HepG2 (cell line): ENCODE results near the gene TSGA10IP. TPM values are rescaled to one million over a fixed set of nuclear protein-coding genes. Genes with fewer than 3 reads are reported as not detected.

Experiments used
- ATAC-seq: fragments of 200-7000 bp; cut with Tn5 transposase; 3 replicates; pipeline ENCODE4 v1.9.1; 2020; ENCODE audit warnings: mild to moderate bottlenecking, moderate library complexity
- BruUV-seq: library from RNA; stranded (reverse); fragments of 400-500 nt; replicated peaks from 2 replicates; lab custom pipeline; 2021; lab: Mats Ljungman, UMichigan
- CTCF ChIA-PET: fragments of 300-600 bp; formaldehyde crosslinking; extraction: SDS; loops from one replicate; lab custom pipeline; 2021; ENCODE audit warnings: low total read pairs, inconsistent platforms, low intra/inter-chr PET ratio; lab: Yijun Ruan, JAX
- POLR2A ChIA-PET: fragments of 350-600 bp; sonication (Branson Sonifier 250); formaldehyde crosslinking; loops from one replicate; lab custom pipeline; 2020; ENCODE audit warnings: antibody characterized with exemption, inconsistent platforms; lab: Yijun Ruan, JAX
- DNase-seq: peaks from one replicate; pipeline ENCODE4 v3.0.0-alpha.2; 2015; ENCODE audit warnings: low spot score
- FAIRE-seq: peaks from 3 replicates; lab custom pipeline; 2011; peaks lifted over from hg19 to GRCh38; lab: Jason Lieb, UNC
- H2AFZ ChIP-seq: one replicate; pipeline ENCODE4 v1.6.1; 2011; ENCODE audit warnings: low read length, inconsistent platforms
- H3K27ac ChIP-seq: fragments of 300-600 bp; 3 replicates; pipeline ENCODE4 v1.8.0; 2011; ENCODE audit warnings: mixed run types, mild to moderate bottlenecking, mixed read lengths, low read length, inconsistent platforms; ENCODE audit not compliant: insufficient read depth; ENCODE audit errors: extremely low read length
- H3K27me3 ChIP-seq, 2 experiments: fragments of 200-600 bp in 1 of 2; 2 replicates in 1 of 2; 3 replicates in 1 of 2; pipeline versions ENCODE4 v1.6.0 to v1.8.0; 2011; ENCODE audit warnings: low read length in 2 of 2, mild to moderate bottlenecking in 2 of 2, moderate library complexity in 2 of 2, inconsistent platforms in 1 of 2; ENCODE audit not compliant: insufficient read depth in 2 of 2, control insufficient read depth in 1 of 2
- H3K36me3 ChIP-seq, 2 experiments: fragments of 200-600 bp in 1 of 2; replicated peaks in 1 of 2; 2 replicates in 1 of 2; 3 replicates in 1 of 2; pipeline versions ENCODE4 v1.5.1 to v1.8.0; 2011; ENCODE audit warnings: low read length in 2 of 2, inconsistent platforms in 1 of 2; ENCODE audit not compliant: insufficient read depth in 2 of 2, control insufficient read depth in 1 of 2
- H3K4me1 ChIP-seq: 2 replicates; pipeline ENCODE4 v1.5.1; 2012; ENCODE audit warnings: low read length, inconsistent platforms; ENCODE audit not compliant: insufficient read depth
- H3K4me2 ChIP-seq: 2 replicates; pipeline ENCODE4 v1.6.0; 2011; ENCODE audit warnings: low read depth, low read length, inconsistent platforms
- H3K4me3 ChIP-seq, 3 experiments: fragments of 200-600 bp in 1 of 3; sonication (generic), shearing (Covaris generic) in 1 of 3; replicated peaks in 1 of 3; 2 replicates each; pipeline ENCODE4 v1.5.1; 2011 to 2016; ENCODE audit warnings: low read length in 3 of 3, inconsistent platforms in 2 of 3, low read depth in 2 of 3, mild to moderate bottlenecking in 2 of 3, control low read depth in 1 of 3, mixed read lengths in 1 of 3; ENCODE audit not compliant: insufficient read depth in 1 of 3
- H3K79me2 ChIP-seq: one replicate; pipeline ENCODE4 v1.6.1; 2011; ENCODE audit warnings: low read length, inconsistent platforms; ENCODE audit not compliant: insufficient read depth
- H3K9ac ChIP-seq: 2 replicates; pipeline ENCODE4 v1.6.0; 2011; ENCODE audit warnings: mild to moderate bottlenecking, low read depth, low read length, inconsistent platforms; ENCODE audit not compliant: insufficient read depth
- H3K9me3 ChIP-seq: 2 replicates; pipeline ENCODE4 v1.5.1; 2012; ENCODE audit warnings: mild to moderate bottlenecking, low read length
- H4K20me1 ChIP-seq: 2 replicates; pipeline ENCODE4 v1.6.0; 2011; ENCODE audit warnings: inconsistent platforms, mild to moderate bottlenecking, low read length, moderate library complexity; ENCODE audit not compliant: insufficient read depth
- CREB3 ChIP-seq: sonication (generic); formaldehyde crosslinking; IDR thresholded peaks from 2 replicates; pipeline ENCODE4 v1.5.0; 2020; ENCODE audit warnings: missing genetic modification reagents
- FUBP1 ChIP-seq: sonication (generic); formaldehyde crosslinking; IDR thresholded peaks from 2 replicates; pipeline ENCODE4 v1.5.1; 2020; ENCODE audit warnings: missing genetic modification reagents, mild to moderate bottlenecking, borderline replicate concordance
- GATAD1 ChIP-seq: IDR thresholded peaks from 2 replicates; pipeline ENCODE4 v1.6.1; 2016; ENCODE audit warnings: missing genetic modification reagents, missing compliant biosample characterization
- GLMP ChIP-seq: sonication (generic); formaldehyde crosslinking; IDR thresholded peaks from 2 replicates; pipeline ENCODE4 v1.9.0; 2021; ENCODE audit warnings: missing genetic modification reagents, mild to moderate bottlenecking, borderline replicate concordance
- IKZF1 ChIP-seq: fragments of 450-650 bp; IDR thresholded peaks from 2 replicates; pipeline ENCODE4 v1.7.1; 2016
- MYC ChIP-seq: sonication (generic); formaldehyde crosslinking; IDR thresholded peaks from 2 replicates; pipeline ENCODE4 v1.9.0; 2021; ENCODE audit warnings: missing genetic modification reagents, borderline replicate concordance
- NFYC ChIP-seq: IDR thresholded peaks from 2 replicates; pipeline ENCODE4 v1.6.1; 2016; ENCODE audit warnings: missing genetic modification reagents, missing compliant biosample characterization
- PHF5A ChIP-seq: IDR thresholded peaks from one replicate; pipeline ENCODE4 v1.6.1; 2018; ENCODE audit warnings: low read depth, missing genetic modification reagents; ENCODE audit not compliant: unreplicated experiment
- ZNF136 ChIP-seq: sonication (generic); formaldehyde crosslinking; IDR thresholded peaks from 2 replicates; pipeline ENCODE4 v1.8.1; 2022; ENCODE audit warnings: low read depth, mild to moderate bottlenecking, moderate library complexity, missing genetic modification reagents
- ZNF414 ChIP-seq: sonication (generic); formaldehyde crosslinking; IDR thresholded peaks from 2 replicates; pipeline ENCODE4 v1.5.0; 2020; ENCODE audit warnings: missing genetic modification reagents
- ZNF644 ChIP-seq: IDR thresholded peaks from 2 replicates; pipeline ENCODE4 v1.6.1; 2016; ENCODE audit warnings: low read depth
- ZNF83 ChIP-seq: sonication (generic); formaldehyde crosslinking; IDR thresholded peaks from 2 replicates; pipeline ENCODE4 v1.4.0; 2020; ENCODE audit warnings: missing genetic modification reagents, mild to moderate bottlenecking, borderline replicate concordance
- ZNF891 ChIP-seq: sonication (generic); formaldehyde crosslinking; IDR thresholded peaks from 2 replicates; pipeline ENCODE4 v1.5.0; 2020; ENCODE audit warnings: mild to moderate bottlenecking, missing genetic modification reagents
- ZSCAN20 ChIP-seq: sonication (generic); formaldehyde crosslinking; IDR thresholded peaks from 2 replicates; pipeline ENCODE4 v1.4.0; 2020; ENCODE audit warnings: missing genetic modification reagents, mild to moderate bottlenecking, borderline replicate concordance
- WGBS: methylation state at CpG from one replicate; pipeline ENCODE4 v1.1.6; 2017; ENCODE audit warnings: low lambda C conversion rate; 5-methylcytosine and 5-hydroxymethylcytosine counted together
- in situ Hi-C: cut with HindIII; loops from 2 replicates; pipeline ENCODE4 v1.10.0; 2017; ENCODE audit warnings: low pct_unique_long_range_greater_than_20kb; ENCODE audit not compliant: extremely low pct_ligation_motif_present
- intact Hi-C: fragments of 100-400 bp; cut with micrococcal nuclease; formaldehyde crosslinking; loops from one replicate; pipeline ENCODE4 v1.10.0; 2022; ENCODE audit not compliant: unreplicated experiment
- polyA plus RNA-seq, 8 experiments: library from polyadenylated mRNA; depleted of rRNA in 3 of 8; stranded (reverse) in 7 of 8; unstranded in 1 of 8; fragments of >200 nt; fragmentation: Illumina TruSeq in 4 of 8; extraction: Trizol in 4 of 8; gene quantifications; 2 replicates each; pipeline versions ENCODE4 v1.2.1 to v1.2.3, GENCODE V29; 2011 to 2016; ENCODE audit warnings: low read depth in 4 of 8, missing spikeins in 1 of 8, mixed read lengths in 1 of 8; ENCODE audit not compliant: insufficient read depth in 1 of 8
- total RNA-seq, 5 experiments: library from RNA; depleted of rRNA; stranded (reverse); fragments of >200 nt; fragmentation: Illumina TruSeq; extraction: Trizol; gene quantifications; 2 replicates each; pipeline ENCODE4 v1.2.3, GENCODE V29; 2016; ENCODE audit warnings: low read depth in 1 of 5

Gene TSGA10IP
- total and polyA plus RNA-seq, 2 of the 13 experiments (the other 11 are each of a cell fraction or from before 2014, with no cell fraction given) = not detected

- ChIA-PET CTCF (no interaction called here), POLR2A (interaction anchor here (0.9 kb wide), 1 partner anchor 18 kb away, joined by 3 read pairs; no protein-coding TSS in a partner anchor)
- Histone ChIP-seq H3K4me3 (no peak overlapping the region), H2AFZ (no peak overlapping the region), H3K9me3 (no peaks in the 10 kb centered on the region), H3K36me3 (peaks cover 8 to 19% of the 10 kb centered on the region in 2 experiments), H3K79me2 (peaks cover 31% of the 10 kb centered on the region), H3K4me1 (peaks cover 44% of the 10 kb centered on the region), H3K27ac (no peak overlapping the region), H3K4me2 (no peak overlapping the region), H4K20me1 (no peaks in the 10 kb centered on the region), H3K9ac (no peak overlapping the region), H3K27me3 (no peaks in the 10 kb centered on the region; a peak in 2 of 5 replicates)
- DNase-seq (no peak), FAIRE-seq (no peak), ATAC-seq (no peak)
- intact Hi-C loops (no loop called here), in situ Hi-C loops (no loop called here)
- 79% methylated on average over 4 of the region's 4 CpGs for WGBS
- no TSS peak for BruUV-seq
- TF ChIP-seq ZNF414 (no peak), ZSCAN20 (CRISPR knock-in tag) (no peak), ZNF83 (no peak), NFYC (CRISPR knock-in tag) (no peak), FUBP1 (CRISPR knock-in tag) (no peak), PHF5A (CRISPR knock-in tag) (no peak), CREB3 (CRISPR knock-in tag) (no peak), ZNF644 (CRISPR knock-in tag) (no peak), MYC (CRISPR knock-in tag) (no peak), GATAD1 (CRISPR knock-in tag) (no peak), ZNF136 (CRISPR knock-in tag) (no peak), GLMP (CRISPR knock-in tag) (no peak), IKZF1 (no peak), ZNF891 (CRISPR knock-in tag) (no peak)
These were observed 58.9 kb downstream of the TSGA10IP start for GRCh38 chr11:66004186-66004585.
